Measurements from ENCODE around the gene C11orf86. TPM values are rescaled to one million over a fixed set of nuclear protein-coding genes. Genes with fewer than 3 reads are reported as not detected.

The C11orf86 gene
- total RNA-seq, 2 experiments from 2014 or later, result not detected

- H3K4me1 ChIP-seq (ENCODE audit: insufficient read depth, low read length, poor library complexity, severe bottlenecking), result no peaks in the 10 kb centered on the region
- POLR2A ChIA-PET, result no interaction called here
- TF ChIP-seq EZH2phosphoT487 (IDR thresholded peaks at IDR 0.05; ENCODE audit: borderline replicate concordance, low read depth, low read length) (no peak), CTCF (conservative IDR thresholded peaks at IDR 0.05; ENCODE audit: low read length) (no peak)
- intact Hi-C loops (cut with micrococcal nuclease; ENCODE audit: unreplicated experiment), result no loop called here
- no peak overlapping the region for H3K4me3 ChIP-seq (ENCODE audit: low read depth, low read length, poor library complexity, severe bottlenecking)
- H3K27ac ChIP-seq (ENCODE audit: low read depth, low read length, poor library complexity, severe bottlenecking), result no peak overlapping the region
- no peak overlapping the region for H2AFZ ChIP-seq (ENCODE audit: low read length)
- no peaks in the 10 kb centered on the region for H4K20me1 ChIP-seq (ENCODE audit: insufficient read depth, low read length)
- DNase-seq (ENCODE audit: low spot score), result no peak
- no TSS peak for BruUV-seq (replicated peaks)
- H3K4me2 ChIP-seq (ENCODE audit: low read length), result no peak overlapping the region
- H3K36me3 ChIP-seq (ENCODE audit: insufficient read depth, low read length), result no peaks in the 10 kb centered on the region
- H3K9me3 ChIP-seq (ENCODE audit: low read length), result no peaks in the 10 kb centered on the region
- H3K9me2 ChIP-seq (ENCODE audit: insufficient read depth, low read length), result no peaks in the 10 kb centered on the region
- no peaks in the 10 kb centered on the region for H3K79me2 ChIP-seq (ENCODE audit: insufficient read depth, low read depth, low read length)
- CTCF ChIA-PET (ENCODE audit: unreplicated experiment), result no interaction called here
Observed at GRCh38 chr11:66981976-66982578, 7.0 kb downstream of the C11orf86 start.

- Histone ChIP-seq H3K9me3 (ENCODE audit: low read length) (no peaks in the 10 kb centered on the region), H3K36me3 (ENCODE audit: insufficient read depth, low read length) (no peaks in the 10 kb centered on the region), H4K20me1 (ENCODE audit: insufficient read depth, low read length) (no peaks in the 10 kb centered on the region), H3K4me3 (ENCODE audit: low read depth, low read length, poor library complexity, severe bottlenecking) (no peak overlapping the region), H3K27ac (ENCODE audit: low read depth, low read length, poor library complexity, severe bottlenecking) (no peak overlapping the region), H3K9me2 (ENCODE audit: insufficient read depth, low read length) (no peaks in the 10 kb centered on the region), H3K79me2 (ENCODE audit: insufficient read depth, low read depth, low read length) (no peaks in the 10 kb centered on the region), H2AFZ (ENCODE audit: low read length) (no peak overlapping the region), H3K4me2 (ENCODE audit: low read length) (no peak overlapping the region), H3K4me1 (ENCODE audit: insufficient read depth, low read length, poor library complexity, severe bottlenecking) (no peaks in the 10 kb centered on the region)
- TF ChIP-seq CTCF (conservative IDR thresholded peaks at IDR 0.05; ENCODE audit: low read length), result no peak
- no peak for DNase-seq (ENCODE audit: low spot score)
- ChIA-PET CTCF (ENCODE audit: unreplicated experiment) (no interaction called here), POLR2A (no interaction called here)
- BruUV-seq (replicated peaks), result no TSS peak
- intact Hi-C loops (cut with micrococcal nuclease; ENCODE audit: unreplicated experiment), result no loop called here
Observed at GRCh38 chr11:66983275-66983924, 8.3 kb downstream of the C11orf86 start.

- no peaks in the 10 kb centered on the region for H4K20me1 ChIP-seq (ENCODE audit: insufficient read depth, low read length)
- no peak for DNase-seq (ENCODE audit: low spot score)
- H3K36me3 ChIP-seq (ENCODE audit: insufficient read depth, low read length), result no peaks in the 10 kb centered on the region
- H3K4me2 ChIP-seq (ENCODE audit: low read length), result no peak overlapping the region
- H3K79me2 ChIP-seq (ENCODE audit: insufficient read depth, low read depth, low read length), result no peaks in the 10 kb centered on the region
- H3K4me1 ChIP-seq (ENCODE audit: insufficient read depth, low read length, poor library complexity, severe bottlenecking), result no peaks in the 10 kb centered on the region
- no peak overlapping the region for H2AFZ ChIP-seq (ENCODE audit: low read length)
- no peaks in the 10 kb centered on the region for H3K9me3 ChIP-seq (ENCODE audit: low read length)
- H3K27ac ChIP-seq (ENCODE audit: low read depth, low read length, poor library complexity, severe bottlenecking), result no peak overlapping the region
- BruUV-seq (replicated peaks), result no TSS peak
- TF ChIP-seq CTCF (conservative IDR thresholded peaks at IDR 0.05; ENCODE audit: low read length), result no peak
- TF ChIP-seq EZH2phosphoT487 (IDR thresholded peaks at IDR 0.05; ENCODE audit: borderline replicate concordance, low read depth, low read length), result no peak
- POLR2A ChIA-PET, result no interaction called here
- no peak overlapping the region for H3K4me3 ChIP-seq (ENCODE audit: low read depth, low read length, poor library complexity, severe bottlenecking)
- H3K9me2 ChIP-seq (ENCODE audit: insufficient read depth, low read length), result no peaks in the 10 kb centered on the region
- CTCF ChIA-PET (ENCODE audit: unreplicated experiment), result interaction anchor here (0.6 kb wide), 1 partner anchor 9 kb away, joined by 4 read pairs; no protein-coding TSS in a partner anchor
- intact Hi-C loops (cut with micrococcal nuclease; ENCODE audit: unreplicated experiment), result no loop called here
Observed at GRCh38 chr11:66985508-66986177, 10.5 kb downstream of the C11orf86 start.

Data from OCI-LY7 (cell line).